Muscle layer of duodenum (tissue), 2 donors: ENCODE measurements around the gene KANSL1L.
"Not testable (repeated sequence)": the region's sequence is repeated elsewhere in the genome, so short reads cannot be mapped to it uniquely, and the experiment has no call there.

Source experiments
- H3K27ac ChIP-seq: one replicate; pipeline ENCODE4 v1.7.0; 2013; ENCODE audit warnings: mild to moderate bottlenecking, low read length
- H3K27me3 ChIP-seq: one replicate; pipeline ENCODE4 v1.7.0; 2013; ENCODE audit warnings: low read depth, mild to moderate bottlenecking, control low read depth, low read length
- H3K36me3 ChIP-seq, 2 donors: one replicate each; pipeline ENCODE4 v1.7.0; 2013; ENCODE audit warnings: low read length in 2 of 2, control low read depth in 1 of 2, mild to moderate bottlenecking in 1 of 2; ENCODE audit not compliant: insufficient read depth in 2 of 2, control insufficient read depth in 1 of 2
- H3K4me1 ChIP-seq, 2 donors: one replicate each; pipeline ENCODE4 v1.7.0; 2013; ENCODE audit warnings: low read length in 2 of 2, mild to moderate bottlenecking in 2 of 2, control low read depth in 1 of 2, moderate library complexity in 1 of 2; ENCODE audit not compliant: insufficient read depth in 2 of 2, control insufficient read depth in 1 of 2
- H3K4me3 ChIP-seq, 2 donors: one replicate each; pipeline ENCODE4 v1.7.0; 2013; ENCODE audit warnings: low read length in 2 of 2, low read depth in 1 of 2, mild to moderate bottlenecking in 1 of 2
- H3K9me3 ChIP-seq, 2 donors: one replicate each; pipeline ENCODE4 v1.7.0; 2013; ENCODE audit warnings: low read length in 2 of 2, control low read depth in 1 of 2, mild to moderate bottlenecking in 1 of 2; ENCODE audit not compliant: control insufficient read depth in 1 of 2
- donor health status: healthy.

Gene KANSL1L

DNA sequence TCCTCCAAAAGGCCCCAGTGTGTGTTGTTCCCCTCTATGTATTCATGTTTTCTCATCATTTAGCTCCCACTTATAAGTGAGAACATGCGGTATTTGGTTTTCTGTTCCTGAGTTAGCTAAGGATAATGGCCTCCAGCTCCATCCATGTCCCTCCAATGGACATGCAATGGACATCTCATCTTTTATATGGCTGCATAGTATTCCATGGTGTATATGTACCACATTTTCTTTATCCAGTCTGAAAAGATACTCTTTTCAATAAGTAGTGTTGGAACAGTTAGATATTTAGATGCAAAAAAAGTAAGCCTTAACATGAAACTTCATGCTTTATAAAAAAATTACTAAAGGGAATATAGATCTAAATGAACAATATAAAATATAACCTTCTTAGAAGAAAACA, 5.9 kb upstream of the KANSL1L start:
- not testable (repeated sequence) for H3K27me3 ChIP-seq, H3K27ac ChIP-seq, H3K9me3 ChIP-seq, H3K4me3 ChIP-seq, H3K4me1 ChIP-seq, H3K36me3 ChIP-seq

GRCh38 chr2:210174086-210174485, 2.9 kb upstream of the KANSL1L start:
- no peak overlapping the region for H3K27ac ChIP-seq
- H3K4me3 ChIP-seq: no peak overlapping the region
- H3K36me3 ChIP-seq: peaks cover 0 to 5% of the 10 kb centered on the region in 2 donors
- no peaks in the 10 kb centered on the region for H3K27me3 ChIP-seq
- H3K9me3 ChIP-seq: no peaks in the 10 kb centered on the region
- H3K4me1 ChIP-seq: peaks cover 0 to 8% of the 10 kb centered on the region in 2 donors

GRCh38 chr2:210172219-210172575, 988 bp upstream of the KANSL1L start:
- H3K36me3 ChIP-seq: peaks cover 0 to 5% of the 10 kb centered on the region in 2 donors
- no peaks in the 10 kb centered on the region for H3K27me3 ChIP-seq
- peaks cover 8 to 24% of the 10 kb centered on the region in 2 donors for H3K4me1 ChIP-seq
- peak overlapping the region; percentile 59 for H3K27ac ChIP-seq
- no peaks in the 10 kb centered on the region for H3K9me3 ChIP-seq
- peak overlapping the region; percentile 53 to 74 for H3K4me3 ChIP-seq

DNA sequence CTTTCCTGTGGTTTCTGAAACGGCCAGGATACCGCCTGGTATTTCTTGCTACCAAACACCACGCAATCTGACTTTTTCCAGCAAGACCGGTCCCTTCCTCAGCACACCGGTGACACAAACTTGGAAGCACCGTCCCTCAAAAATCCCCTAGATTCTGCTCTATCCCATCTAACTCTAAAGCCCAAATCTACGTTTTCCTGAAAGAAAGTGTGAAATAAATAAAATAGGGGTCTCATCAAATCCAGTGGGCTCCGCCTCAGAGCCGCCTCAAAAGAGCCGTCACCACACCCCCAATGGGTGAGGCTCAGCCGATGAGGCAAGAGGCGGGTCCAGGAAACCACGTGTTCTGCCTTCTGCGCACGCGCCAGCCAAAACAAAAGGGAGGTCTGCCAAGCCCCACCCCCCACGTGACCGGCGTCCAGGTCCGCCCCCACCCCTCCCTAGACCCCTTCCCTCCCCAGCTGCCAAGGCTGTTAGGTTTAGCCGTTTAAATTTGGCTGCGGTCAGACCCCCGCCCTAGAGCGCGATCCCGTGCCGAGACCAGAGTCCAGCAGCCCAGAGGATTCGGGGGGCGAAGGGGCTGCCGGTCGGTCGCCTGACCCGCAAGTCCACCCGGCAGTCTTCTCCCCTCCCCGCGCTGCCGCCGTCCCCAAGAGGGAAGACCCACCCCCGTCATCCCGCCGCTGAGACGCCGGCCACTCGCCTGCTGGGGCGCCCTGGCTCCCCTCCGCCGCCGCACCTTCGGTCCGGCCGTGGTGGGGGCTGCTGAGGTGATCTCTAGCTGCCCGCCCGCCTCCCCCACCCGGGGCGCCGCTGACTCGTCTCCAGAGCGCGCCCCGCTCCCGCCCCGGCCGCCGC, 534 bp downstream of the KANSL1L start:
- Histone ChIP-seq H3K27me3 (no peaks in the 10 kb centered on the region), H3K9me3 (no peaks in the 10 kb centered on the region), H3K36me3 (peaks cover 0 to 5% of the 10 kb centered on the region in 2 donors), H3K4me3 (peak overlapping the region; percentile 70 to 86), H3K27ac (peak overlapping the region; percentile 100), H3K4me1 (peaks cover 15 to 37% of the 10 kb centered on the region in 2 donors)

- Histone ChIP-seq H3K4me1 (peaks cover 15 to 38% of the 10 kb centered on the region in 2 donors), H3K4me3 (peak overlapping the region; percentile 70 to 86), H3K9me3 (no peaks in the 10 kb centered on the region), H3K36me3 (peaks cover 0 to 5% of the 10 kb centered on the region in 2 donors), H3K27ac (peak overlapping the region; percentile 100), H3K27me3 (no peaks in the 10 kb centered on the region)
Observed at GRCh38 chr2:210170196-210170445, 1.1 kb downstream of the KANSL1L start.

DNA sequence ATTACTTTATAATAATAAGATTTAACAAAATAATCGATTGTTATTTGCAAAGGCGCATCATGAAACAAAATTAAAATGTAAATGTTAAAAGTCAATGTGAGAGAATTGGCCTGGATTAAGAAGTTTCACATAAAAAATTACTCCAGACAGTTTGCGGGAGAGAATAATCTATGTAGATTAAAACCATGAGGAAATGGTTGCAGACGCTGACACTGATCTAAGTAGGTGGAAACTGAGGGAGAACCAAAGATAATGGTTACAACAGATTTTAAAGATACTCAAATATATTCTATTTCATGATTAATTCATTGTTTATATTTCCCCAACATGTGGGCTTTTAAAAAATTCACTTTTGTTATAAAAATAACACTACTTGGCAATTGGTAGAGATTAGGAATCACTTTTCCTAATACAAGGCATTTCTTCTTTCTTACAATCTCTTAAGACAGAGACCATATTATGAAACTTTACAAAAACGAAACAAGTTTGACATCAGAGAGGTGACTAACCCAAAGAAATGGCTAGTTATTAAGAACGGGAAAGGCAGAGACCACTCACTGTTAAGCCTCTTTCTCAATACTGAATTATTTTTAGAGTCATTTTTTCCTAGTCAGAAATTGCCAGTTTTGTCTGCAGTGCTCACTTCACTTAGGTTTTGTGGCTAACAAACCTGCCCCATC, 1.6 kb downstream of the KANSL1L start:
- Histone ChIP-seq H3K27me3 (no peaks in the 10 kb centered on the region), H3K36me3 (peaks cover 0 to 5% of the 10 kb centered on the region in 2 donors), H3K9me3 (no peaks in the 10 kb centered on the region), H3K27ac (peak overlapping the region; percentile 100), H3K4me1 (peaks cover 15 to 38% of the 10 kb centered on the region in 2 donors), H3K4me3 (peak overlapping the region; percentile 70 to 86)

DNA sequence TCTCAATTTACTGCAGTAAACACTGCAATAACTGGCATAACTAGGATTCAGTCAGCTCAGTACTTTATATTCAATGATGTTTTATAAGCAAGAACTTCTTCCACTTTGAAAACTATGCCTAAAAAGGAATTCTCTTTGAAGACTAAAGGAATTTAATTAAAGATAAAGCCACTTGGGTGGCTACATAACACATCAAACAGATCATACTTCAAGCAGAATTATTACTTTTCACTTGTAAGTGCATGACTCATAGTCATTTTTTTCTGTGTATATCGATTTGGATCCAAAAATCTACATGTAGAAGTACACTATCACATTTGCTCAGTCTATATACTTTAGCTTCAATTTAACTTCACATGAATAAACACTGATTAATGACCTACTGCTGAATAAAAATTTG, 4.0 kb downstream of the KANSL1L start:
- H3K27ac ChIP-seq: peak overlapping the region; percentile 67
- no peaks in the 10 kb centered on the region for H3K27me3 ChIP-seq
- H3K36me3 ChIP-seq: peaks cover 0 to 5% of the 10 kb centered on the region in 2 donors
- H3K4me1 ChIP-seq: peaks cover 15 to 34% of the 10 kb centered on the region in 2 donors
- H3K9me3 ChIP-seq: no peaks in the 10 kb centered on the region
- H3K4me3 ChIP-seq: no peak overlapping the region

GRCh38 chr2:210162466-210163124, 8.6 kb downstream of the KANSL1L start:
- Histone ChIP-seq H3K27me3 (no peaks in the 10 kb centered on the region), H3K27ac (no peak overlapping the region), H3K36me3 (no peaks in the 10 kb centered on the region), H3K9me3 (no peaks in the 10 kb centered on the region), H3K4me3 (no peak overlapping the region), H3K4me1 (peaks cover 7 to 15% of the 10 kb centered on the region in 2 donors)

DNA sequence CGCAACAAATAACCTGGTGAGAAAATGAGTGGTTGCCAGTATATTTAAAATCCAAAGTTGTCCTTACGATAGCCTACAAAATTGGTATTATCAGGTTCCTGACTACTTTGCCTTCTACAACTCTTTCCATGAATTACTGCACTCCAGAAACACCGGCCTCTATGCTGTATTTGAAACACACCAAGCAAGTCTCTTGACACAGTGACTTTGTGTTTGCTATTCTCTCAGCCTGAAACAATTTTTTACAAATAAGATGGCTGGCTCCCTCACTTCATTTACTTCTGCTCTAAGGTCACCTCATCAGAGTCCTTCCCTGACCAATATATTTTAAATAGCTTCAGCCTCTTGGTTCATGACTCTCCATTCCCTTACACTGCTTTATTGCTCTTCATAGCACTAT, 12.2 kb downstream of the KANSL1L start:
- H3K4me3 ChIP-seq: no peak overlapping the region
- H3K36me3 ChIP-seq: peaks cover 2 to 4% of the 10 kb centered on the region in 2 donors
- H3K9me3 ChIP-seq: no peaks in the 10 kb centered on the region
- no peaks in the 10 kb centered on the region for H3K27me3 ChIP-seq
- H3K27ac ChIP-seq: no peak overlapping the region
- no peaks in the 10 kb centered on the region for H3K4me1 ChIP-seq

DNA sequence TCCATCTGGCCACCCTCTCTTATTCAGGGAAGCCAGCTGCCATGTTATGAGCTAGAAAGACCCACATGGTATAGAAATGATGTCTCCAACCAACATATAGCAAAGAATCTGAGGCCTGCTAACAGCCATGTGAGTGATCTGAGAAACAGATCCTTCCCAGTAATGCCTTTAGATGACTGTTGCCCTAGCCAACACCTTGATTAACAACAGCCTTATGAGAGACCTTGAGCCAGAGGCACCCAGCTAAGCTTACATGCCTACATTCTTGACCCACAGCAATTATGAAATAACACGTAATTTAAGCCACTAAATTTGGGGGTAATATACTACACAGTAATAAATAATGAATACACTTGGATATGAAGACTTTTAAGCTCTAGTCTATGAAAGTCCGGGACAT, 13.0 kb downstream of the KANSL1L start:
- Histone ChIP-seq H3K4me1 (no peaks in the 10 kb centered on the region), H3K4me3 (no peak overlapping the region), H3K27me3 (no peaks in the 10 kb centered on the region), H3K9me3 (no peaks in the 10 kb centered on the region), H3K36me3 (peaks cover 7 to 9% of the 10 kb centered on the region in 2 donors), H3K27ac (no peak overlapping the region)

- no peak overlapping the region for H3K27ac ChIP-seq
- H3K36me3 ChIP-seq: peaks cover 7 to 9% of the 10 kb centered on the region in 2 donors
- H3K4me1 ChIP-seq: no peaks in the 10 kb centered on the region
- no peak overlapping the region for H3K4me3 ChIP-seq
- H3K9me3 ChIP-seq: no peaks in the 10 kb centered on the region
- H3K27me3 ChIP-seq: no peaks in the 10 kb centered on the region
Observed at GRCh38 chr2:210157526-210157925, 13.7 kb downstream of the KANSL1L start.
